ENCODE data around the gene SEMA6B.
"Not testable (repeated sequence)": the region's sequence is repeated elsewhere in the genome, so short reads cannot be mapped to it uniquely, and the experiment has no call there.

DNA sequence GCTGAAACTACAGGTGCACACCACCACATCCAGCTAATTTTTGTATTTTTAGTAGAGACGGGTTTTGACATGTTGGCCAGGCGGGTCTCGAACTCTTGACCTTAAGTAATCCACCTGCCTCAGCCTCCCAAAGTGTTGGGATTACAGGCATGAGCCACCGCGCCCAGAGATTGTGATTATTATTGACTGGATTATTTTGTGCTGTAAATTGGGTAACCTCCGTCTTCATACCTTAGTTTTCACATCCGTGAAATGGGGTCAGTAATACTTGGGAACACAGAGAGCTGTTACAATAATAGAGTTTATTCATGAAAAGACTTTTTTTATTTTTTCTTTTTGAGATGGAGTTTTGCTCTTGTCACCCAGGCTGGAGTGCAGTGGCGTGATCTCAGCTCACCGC, 35.7 kb upstream of the SEMA6B start:
- not testable (repeated sequence) for TF ChIP-seq POLR2A, EP300, POLR2AphosphoS5 (IDR thresholded peaks at IDR 0.05)
- TF ChIP-seq, protein P1, sequence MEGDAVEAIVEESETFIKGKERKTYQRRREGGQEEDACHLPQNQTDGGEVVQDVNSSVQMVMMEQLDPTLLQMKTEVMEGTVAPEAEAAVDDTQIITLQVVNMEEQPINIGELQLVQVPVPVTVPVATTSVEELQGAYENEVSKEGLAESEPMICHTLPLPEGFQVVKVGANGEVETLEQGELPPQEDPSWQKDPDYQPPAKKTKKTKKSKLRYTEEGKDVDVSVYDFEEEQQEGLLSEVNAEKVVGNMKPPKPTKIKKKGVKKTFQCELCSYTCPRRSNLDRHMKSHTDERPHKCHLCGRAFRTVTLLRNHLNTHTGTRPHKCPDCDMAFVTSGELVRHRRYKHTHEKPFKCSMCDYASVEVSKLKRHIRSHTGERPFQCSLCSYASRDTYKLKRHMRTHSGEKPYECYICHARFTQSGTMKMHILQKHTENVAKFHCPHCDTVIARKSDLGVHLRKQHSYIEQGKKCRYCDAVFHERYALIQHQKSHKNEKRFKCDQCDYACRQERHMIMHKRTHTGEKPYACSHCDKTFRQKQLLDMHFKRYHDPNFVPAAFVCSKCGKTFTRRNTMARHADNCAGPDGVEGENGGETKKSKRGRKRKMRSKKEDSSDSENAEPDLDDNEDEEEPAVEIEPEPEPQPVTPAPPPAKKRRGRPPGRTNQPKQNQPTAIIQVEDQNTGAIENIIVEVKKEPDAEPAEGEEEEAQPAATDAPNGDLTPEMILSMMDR (IDR thresholded peaks at IDR 0.05): not testable (repeated sequence)
